ENCODE measurements around the gene CALR.

- peak; percentile 97 for TF ChIP-seq CTCF (IDR thresholded peaks at IDR 0.05)
- TF ChIP-seq ZFX (IDR thresholded peaks at IDR 0.05; ENCODE audit: borderline replicate concordance): no peak
Measured at GRCh38 chr19:12983542-12984142, 45.2 kb downstream of the CALR start.
